Activated naive CD8-positive, alpha-beta T cell treated with anti-CD3 and anti-CD28 coated beads for 36 hours (primary cell): ENCODE data around the gene AP1M1. TPM values are rescaled to one million over a fixed set of nuclear protein-coding genes. Genes with fewer than 3 reads are reported as not detected.

Experiments
- DNase-seq: peaks from one replicate; pipeline ENCODE4 v3.0.0; 2021
- H3K27ac Mint-ChIP-seq: one replicate; pipeline ENCODE4 v1.8.0; 2022; ENCODE audit warnings: mild to moderate bottlenecking, moderate library complexity, mixed read lengths
- H3K27me3 Mint-ChIP-seq: one replicate; pipeline ENCODE4 v1.8.0; 2022; ENCODE audit warnings: mild to moderate bottlenecking, mixed read lengths
- H3K36me3 Mint-ChIP-seq: one replicate; pipeline ENCODE4 v1.8.0; 2021; ENCODE audit warnings: mild to moderate bottlenecking, mixed read lengths
- H3K4me1 Mint-ChIP-seq: one replicate; pipeline ENCODE4 v1.8.0; 2021; ENCODE audit warnings: mixed read lengths
- H3K4me3 Mint-ChIP-seq: one replicate; pipeline ENCODE4 v1.8.0; 2022; ENCODE audit warnings: mild to moderate bottlenecking, moderate library complexity, mixed read lengths
- H3K9me3 Mint-ChIP-seq: one replicate; pipeline ENCODE4 v1.8.0; 2022; ENCODE audit warnings: mixed read lengths
- total RNA-seq, 2 experiments: library from RNA; stranded (reverse); gene quantifications; one replicate each; pipeline ENCODE4 v1.2.3, GENCODE V29; 2021

AP1M1 gene
- total RNA-seq, 2 experiments from 2014 or later = 90.7 to 97.2 TPM

DNA sequence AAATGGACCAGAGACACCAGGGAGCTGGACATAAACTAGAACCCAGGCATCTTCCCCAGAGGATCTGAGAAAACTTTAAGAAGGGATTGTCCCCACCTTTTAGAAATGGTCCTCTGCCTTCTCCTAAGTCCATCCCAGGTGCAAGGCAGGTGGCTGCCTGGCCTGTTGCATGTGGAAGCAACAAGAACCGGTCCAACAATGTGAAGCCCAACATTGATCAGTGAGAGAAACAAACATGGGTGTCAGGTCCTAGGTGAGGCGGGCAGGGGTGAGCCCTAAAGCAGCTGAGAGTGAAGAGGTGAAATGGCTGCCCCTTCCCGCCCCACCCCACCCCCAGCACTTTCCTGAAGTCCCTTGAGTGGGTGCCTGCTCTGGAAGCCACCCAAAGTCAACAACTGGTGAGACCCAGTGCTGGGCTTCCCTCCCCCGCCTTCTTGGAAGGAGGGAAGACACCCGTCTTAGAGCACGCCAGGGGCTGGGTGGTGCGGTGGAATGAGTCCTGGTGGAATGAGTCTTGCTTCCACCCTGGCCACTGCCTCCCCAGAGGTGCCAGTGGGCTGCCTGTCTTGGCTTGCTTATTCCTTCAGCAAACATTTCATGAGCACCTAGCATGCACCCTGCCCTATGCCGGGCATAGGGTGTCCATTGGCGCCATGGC is 1.7 kb downstream of the AP1M1 start:
- peak overlapping the region; percentile 49 for H3K27ac Mint-ChIP-seq
- DNase-seq = no peak
- peaks cover 35% of the 10 kb centered on the region for H3K36me3 Mint-ChIP-seq
- H3K9me3 Mint-ChIP-seq = no peaks in the 10 kb centered on the region
- H3K27me3 Mint-ChIP-seq = no peaks in the 10 kb centered on the region
- peaks cover 49% of the 10 kb centered on the region for H3K4me1 Mint-ChIP-seq
- H3K4me3 Mint-ChIP-seq = peak overlapping the region; percentile 96

DNA sequence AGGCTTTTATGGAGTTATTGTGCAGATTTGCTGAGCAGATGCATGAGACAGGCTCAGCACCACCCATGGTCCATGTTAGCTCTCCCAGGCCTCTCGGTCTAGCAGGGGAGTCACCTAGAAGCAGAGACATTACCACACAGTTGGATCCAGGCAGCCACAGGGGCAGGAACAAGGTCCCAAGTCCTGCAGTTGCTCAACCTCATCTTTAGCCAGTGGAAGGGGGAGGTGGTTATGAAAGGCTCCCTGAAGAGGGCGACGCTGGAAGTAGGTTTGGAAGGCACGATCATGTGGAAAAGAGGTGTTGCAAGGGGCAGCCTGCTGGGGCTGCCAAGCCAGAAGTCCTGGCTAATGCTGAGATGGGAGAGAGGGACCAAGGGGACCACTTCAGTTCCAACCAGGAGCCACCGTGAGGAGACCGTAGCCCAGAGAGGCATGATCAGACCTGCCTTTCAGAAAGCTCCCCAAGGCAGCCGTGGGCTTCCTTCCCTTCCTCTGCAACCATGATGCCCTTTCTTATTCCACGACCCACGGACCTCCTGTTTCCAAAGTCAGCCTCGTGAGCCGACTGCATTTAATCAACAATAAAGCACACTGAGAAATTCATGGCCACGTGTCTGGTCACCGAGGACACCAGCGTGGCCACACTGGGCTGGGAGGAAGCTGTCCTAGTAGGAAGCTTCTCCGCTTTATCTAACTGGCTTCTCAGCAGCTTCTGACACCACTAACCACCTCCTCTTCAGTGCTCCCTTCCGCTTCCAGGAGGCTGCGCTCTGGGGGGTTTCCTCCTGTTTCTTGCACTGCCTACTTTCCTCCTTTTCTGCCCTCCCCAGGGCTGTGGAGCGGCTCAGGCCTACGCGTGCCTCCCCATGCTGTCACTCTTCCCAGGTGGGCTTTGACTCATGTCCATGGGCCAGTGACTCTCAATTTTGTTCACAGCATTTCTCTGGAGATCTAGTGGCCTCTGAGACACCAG is 2.6 kb downstream of the AP1M1 start:
- Mint-ChIP-seq H3K27me3 (no peaks in the 10 kb centered on the region), H3K36me3 (peaks cover 37% of the 10 kb centered on the region), H3K9me3 (no peaks in the 10 kb centered on the region), H3K27ac (peak overlapping the region; percentile 70), H3K4me3 (peak overlapping the region; percentile 27), H3K4me1 (peaks cover 49% of the 10 kb centered on the region)
- DNase-seq = no peak

DNA sequence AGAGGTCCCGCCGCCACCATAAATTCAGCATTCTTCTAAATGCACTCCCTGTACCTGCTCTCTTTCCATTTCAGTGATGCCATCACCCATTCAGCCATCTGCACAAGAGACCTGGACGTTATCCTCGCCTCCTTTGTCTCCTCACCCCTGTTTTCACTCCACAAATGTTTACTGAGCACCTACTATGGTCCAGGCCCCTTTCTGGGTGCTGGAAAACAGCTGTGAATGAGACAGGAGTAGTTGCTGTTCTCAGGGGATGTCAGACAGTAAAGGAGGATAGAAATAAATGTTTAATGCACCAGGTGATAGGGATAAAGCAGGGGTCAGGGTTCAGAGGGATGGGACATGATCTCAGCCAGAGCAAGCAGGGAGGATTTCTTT is 3.3 kb downstream of the AP1M1 start:
- Mint-ChIP-seq H3K36me3 (peaks cover 37% of the 10 kb centered on the region), H3K4me3 (peak overlapping the region; percentile 27), H3K27ac (peak overlapping the region; percentile 70), H3K4me1 (peaks cover 49% of the 10 kb centered on the region), H3K9me3 (no peaks in the 10 kb centered on the region), H3K27me3 (no peaks in the 10 kb centered on the region)
- no peak for DNase-seq

DNA sequence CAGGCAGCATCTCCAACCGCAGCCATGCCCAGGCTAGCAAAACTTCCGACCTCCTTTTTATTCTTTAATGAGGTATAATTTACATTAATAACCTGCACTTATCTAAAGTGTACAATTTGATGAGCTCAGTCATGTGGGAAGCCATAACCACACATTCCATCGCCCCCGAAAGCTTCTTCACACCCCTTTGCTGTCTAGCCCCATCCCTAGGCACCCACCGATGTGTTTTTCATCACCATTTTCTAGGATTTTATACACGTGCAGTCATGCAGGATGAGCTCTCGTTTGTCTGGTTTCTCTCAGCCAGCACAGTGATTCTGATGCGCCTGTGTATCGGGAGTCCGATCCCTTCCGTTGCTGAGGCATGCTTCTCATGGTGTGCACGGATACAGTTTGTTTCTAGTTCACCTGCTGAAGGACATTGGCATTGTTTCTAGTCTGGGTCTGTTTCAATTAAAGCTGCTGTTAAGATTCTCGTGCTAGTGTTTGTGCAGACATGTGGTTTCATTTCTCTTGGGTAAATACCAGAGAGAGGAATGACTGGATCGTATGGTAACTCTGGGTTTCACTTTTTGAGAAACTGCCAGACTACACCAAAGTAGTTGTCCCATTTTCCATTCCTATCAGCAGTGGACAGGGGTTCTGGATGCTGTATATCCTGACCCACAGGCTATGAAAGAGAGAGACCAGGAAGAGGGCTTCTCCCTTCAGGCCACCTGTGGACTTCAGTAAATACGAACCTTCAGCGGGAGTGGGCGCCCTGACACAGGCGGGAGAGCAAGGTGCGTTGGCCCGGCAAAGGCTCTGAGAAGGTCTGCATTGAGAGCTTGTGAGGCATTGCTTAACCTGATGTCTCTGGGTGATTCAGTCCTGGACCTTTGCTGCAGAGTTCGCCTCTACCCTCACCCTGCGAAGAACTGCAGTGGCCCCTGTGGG is 4.9 kb downstream of the AP1M1 start:
- H3K27me3 Mint-ChIP-seq = no peaks in the 10 kb centered on the region
- H3K4me1 Mint-ChIP-seq = peaks cover 57% of the 10 kb centered on the region
- H3K27ac Mint-ChIP-seq = peak overlapping the region; percentile 78
- DNase-seq = no peak
- no peaks in the 10 kb centered on the region for H3K9me3 Mint-ChIP-seq
- no peak overlapping the region for H3K4me3 Mint-ChIP-seq
- peaks cover 45% of the 10 kb centered on the region for H3K36me3 Mint-ChIP-seq

DNA sequence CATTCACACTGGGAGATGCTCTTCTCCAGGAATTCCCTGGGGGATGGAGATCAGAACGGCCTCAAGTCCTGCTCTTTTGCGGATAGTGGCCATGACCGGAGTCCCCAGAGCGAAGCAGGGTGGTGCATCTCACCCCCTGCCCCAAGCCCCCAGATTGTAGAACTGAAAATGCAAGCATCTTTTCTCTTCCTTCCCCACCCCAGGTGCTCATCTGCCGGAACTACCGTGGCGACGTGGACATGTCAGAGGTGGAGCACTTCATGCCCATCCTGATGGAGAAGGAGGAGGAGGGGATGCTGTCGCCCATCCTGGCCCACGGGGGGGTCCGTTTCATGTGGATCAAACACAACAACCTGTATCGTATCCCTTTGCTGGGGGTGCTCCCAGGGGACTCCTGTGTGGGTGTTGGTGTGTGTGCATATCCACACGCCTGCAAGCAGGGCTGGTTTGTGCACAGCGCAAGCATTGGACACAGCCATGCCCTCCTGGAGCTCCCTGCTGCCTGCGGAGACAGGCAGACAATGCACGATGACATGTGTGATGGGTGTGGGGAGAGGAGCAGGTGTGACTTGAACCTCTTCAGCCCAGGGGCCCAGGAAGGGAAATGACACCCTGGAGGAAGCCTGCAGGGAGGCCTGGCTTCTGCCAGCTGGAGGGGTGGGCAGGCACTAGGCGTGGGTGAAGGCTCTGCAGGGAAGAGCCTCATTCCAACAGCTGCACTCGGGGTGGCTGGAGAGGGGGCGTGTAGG is 5.7 kb downstream of the AP1M1 start:
- Mint-ChIP-seq H3K27ac (peak overlapping the region; percentile 78), H3K4me1 (peaks cover 65% of the 10 kb centered on the region), H3K4me3 (peak overlapping the region; percentile 32), H3K27me3 (no peaks in the 10 kb centered on the region), H3K36me3 (peaks cover 54% of the 10 kb centered on the region), H3K9me3 (no peaks in the 10 kb centered on the region)
- DNase-seq = no peak

DNA sequence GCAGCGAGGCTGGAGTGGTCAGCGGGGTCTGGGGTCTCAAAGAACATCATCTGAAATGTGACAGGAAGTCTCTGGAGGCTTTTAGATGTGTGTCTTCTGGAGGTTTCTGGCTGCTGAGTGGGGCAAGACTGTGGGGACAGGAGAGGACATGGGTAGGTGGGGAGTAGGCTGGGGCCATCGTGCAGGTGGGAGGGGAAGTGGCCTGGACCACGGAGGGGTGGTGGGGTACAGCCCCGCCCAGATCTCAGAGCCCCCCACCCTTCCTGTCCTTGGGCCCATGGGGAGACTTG is 6.2 kb downstream of the AP1M1 start:
- H3K4me3 Mint-ChIP-seq = no peak overlapping the region

DNA sequence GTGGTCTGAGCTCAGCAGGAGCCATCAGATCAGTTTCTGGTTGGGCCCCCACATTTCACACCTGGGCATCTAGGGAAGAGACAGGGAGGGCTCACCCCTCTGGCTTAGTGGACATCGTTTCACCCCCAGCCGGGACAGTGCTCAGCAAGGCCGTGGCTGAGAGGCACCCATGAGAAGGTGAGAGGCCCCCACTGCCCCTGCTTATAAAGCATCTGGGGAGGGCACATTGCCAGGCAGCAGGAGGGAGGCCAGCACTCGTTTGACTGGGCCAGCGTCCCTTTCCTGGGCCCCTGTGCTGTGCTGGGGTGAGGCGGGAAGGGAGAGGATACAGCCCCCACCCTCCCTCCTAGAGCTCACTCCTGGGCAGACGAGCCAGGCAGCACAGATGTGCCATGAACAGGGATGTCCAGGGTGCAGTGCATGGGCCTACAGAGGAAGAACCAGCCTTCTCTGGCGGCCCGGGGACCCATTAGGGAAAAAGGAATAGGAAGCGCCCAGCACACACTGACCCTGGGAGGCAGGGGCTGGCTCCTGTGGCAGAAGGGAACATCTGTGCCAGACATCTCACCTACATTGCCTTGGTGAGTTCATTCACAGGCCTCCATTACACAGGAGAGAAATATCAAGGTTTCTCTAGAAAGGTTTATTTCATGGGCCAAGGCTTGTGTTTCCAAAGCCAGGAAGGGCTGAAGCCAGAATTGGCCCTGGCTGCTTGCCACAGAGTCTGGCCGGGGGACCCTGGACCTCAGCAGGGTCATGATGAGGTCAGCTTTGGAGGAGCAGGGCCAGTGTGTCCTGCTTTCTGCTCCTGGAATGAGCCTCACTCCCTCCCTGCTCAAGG is 7.7 kb downstream of the AP1M1 start:
- Mint-ChIP-seq H3K27ac (no peak overlapping the region), H3K27me3 (no peaks in the 10 kb centered on the region), H3K9me3 (no peaks in the 10 kb centered on the region), H3K4me3 (no peak overlapping the region), H3K36me3 (peaks cover 65% of the 10 kb centered on the region), H3K4me1 (peaks cover 64% of the 10 kb centered on the region)
- no peak for DNase-seq

More for the DNA sequence above, 6.2 kb downstream of the AP1M1 start:
- Mint-ChIP-seq H3K27me3 (no peaks in the 10 kb centered on the region), H3K4me1 (peaks cover 64% of the 10 kb centered on the region), H3K9me3 (no peaks in the 10 kb centered on the region), H3K36me3 (peaks cover 55% of the 10 kb centered on the region), H3K27ac (no peak overlapping the region)
- DNase-seq = no peak

DNA sequence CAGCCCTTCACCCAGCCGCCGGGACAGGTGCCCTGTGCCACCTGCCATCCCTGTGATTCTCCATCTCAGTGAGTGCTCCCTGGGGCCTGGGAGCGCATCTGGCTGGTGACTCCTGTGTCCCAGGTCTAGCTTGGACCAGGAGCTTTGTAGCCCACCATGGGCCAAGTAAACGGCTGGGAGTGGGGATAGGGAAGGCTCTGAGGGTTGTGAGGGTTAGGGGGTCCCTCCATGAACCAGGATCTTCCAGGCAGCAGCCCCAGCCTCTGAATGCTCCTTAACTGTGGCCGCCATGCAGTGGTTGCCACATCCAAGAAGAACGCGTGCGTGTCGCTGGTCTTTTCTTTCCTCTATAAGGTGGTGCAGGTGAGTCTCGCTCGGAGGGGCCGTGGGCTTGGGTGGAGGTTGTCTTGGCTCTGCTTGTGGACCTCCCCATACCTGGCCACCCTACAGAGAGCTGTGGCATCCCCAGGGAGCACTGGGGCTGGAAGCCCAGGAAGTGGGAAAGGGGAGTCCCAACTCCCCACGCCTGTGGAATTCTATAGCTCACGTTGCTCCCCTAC is 8.4 kb downstream of the AP1M1 start:
- H3K4me3 Mint-ChIP-seq = peak overlapping the region; percentile 22
- H3K27me3 Mint-ChIP-seq = no peaks in the 10 kb centered on the region
- H3K4me1 Mint-ChIP-seq = peaks cover 61% of the 10 kb centered on the region
- peaks cover 66% of the 10 kb centered on the region for H3K36me3 Mint-ChIP-seq
- no peak overlapping the region for H3K27ac Mint-ChIP-seq
- H3K9me3 Mint-ChIP-seq = no peaks in the 10 kb centered on the region
- DNase-seq = no peak

DNA sequence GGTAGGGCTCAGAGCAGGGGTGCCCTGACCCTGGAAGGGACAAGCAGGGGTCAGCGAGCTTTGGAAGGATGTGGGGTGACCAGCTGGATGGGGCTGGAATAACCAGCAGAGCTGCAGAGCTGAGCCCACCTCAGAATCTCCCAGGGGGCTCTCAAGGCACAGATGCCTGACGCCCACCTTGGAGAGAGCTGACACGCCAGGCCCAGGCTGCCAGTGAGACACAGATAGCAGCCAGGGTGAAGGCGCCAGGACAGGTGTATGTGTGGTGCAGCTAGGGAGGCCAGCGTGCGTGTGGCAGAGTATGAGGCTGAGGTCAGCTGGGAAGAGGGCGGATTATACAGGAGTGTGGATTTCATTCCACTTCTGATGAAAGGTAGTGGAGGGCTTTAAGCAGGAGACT is 8.9 kb downstream of the AP1M1 start:
- H3K27ac Mint-ChIP-seq = peak overlapping the region; percentile 70
- H3K27me3 Mint-ChIP-seq = no peaks in the 10 kb centered on the region
- no peak for DNase-seq
- H3K9me3 Mint-ChIP-seq = peaks cover 1% of the 10 kb centered on the region
- H3K4me1 Mint-ChIP-seq = peaks cover 60% of the 10 kb centered on the region
- H3K36me3 Mint-ChIP-seq = peaks cover 69% of the 10 kb centered on the region
- no peak overlapping the region for H3K4me3 Mint-ChIP-seq

DNA sequence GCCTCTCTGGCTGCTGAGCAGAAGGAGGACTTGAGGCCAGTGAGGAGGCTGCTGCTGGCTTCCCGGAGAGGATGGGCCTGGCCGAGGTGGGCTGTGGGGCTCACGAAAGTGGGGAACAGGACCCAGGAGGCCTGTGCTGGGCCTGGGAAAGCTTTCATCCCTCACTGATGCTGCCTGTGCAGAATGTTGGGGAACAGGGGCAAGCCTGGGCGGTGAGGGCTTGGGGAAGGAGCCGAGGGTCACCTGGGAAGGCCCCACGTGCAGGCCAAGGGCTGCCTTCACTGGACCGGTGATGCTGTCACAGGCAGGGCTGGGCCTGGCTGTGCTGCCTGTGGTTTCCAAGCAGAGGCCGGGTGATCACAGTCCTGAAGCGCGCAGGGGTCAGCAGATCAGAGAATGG is 9.4 kb downstream of the AP1M1 start:
- peaks cover 5% of the 10 kb centered on the region for H3K9me3 Mint-ChIP-seq
- H3K27me3 Mint-ChIP-seq = no peaks in the 10 kb centered on the region
- no peak for DNase-seq
- peaks cover 61% of the 10 kb centered on the region for H3K4me1 Mint-ChIP-seq
- peak overlapping the region; percentile 70 for H3K27ac Mint-ChIP-seq
- H3K4me3 Mint-ChIP-seq = peak overlapping the region; percentile 59
- peaks cover 71% of the 10 kb centered on the region for H3K36me3 Mint-ChIP-seq

DNA sequence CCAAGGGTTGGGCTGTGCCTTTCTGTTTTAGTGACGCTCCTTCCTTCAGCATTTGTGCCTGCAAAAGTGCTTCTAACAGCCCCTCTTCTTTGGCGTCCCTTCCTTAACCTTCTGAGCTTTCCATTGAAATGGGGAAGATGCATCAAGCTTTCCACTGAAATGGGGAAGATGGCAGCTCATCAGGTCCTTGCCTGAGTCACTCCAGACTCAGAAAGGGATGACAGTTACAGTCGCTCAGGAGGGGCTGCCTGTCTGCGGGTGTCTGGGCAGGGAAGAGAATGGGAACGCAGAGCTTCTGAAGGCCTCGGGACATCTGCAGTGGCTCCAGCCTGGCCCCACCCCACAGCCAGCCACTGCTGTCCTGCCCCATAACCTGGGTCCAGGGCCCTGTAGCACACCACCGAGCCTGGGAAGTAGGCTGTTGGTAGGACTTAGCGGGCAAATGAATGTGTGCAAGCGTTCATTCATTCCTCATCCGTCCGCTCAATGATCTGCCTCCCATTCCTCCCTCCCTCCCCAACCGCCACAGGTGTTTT is 9.8 kb downstream of the AP1M1 start:
- H3K27me3 Mint-ChIP-seq = no peaks in the 10 kb centered on the region
- peak; percentile 21 for DNase-seq
- peak overlapping the region; percentile 59 for H3K4me3 Mint-ChIP-seq
- H3K4me1 Mint-ChIP-seq = peaks cover 61% of the 10 kb centered on the region
- H3K36me3 Mint-ChIP-seq = peaks cover 73% of the 10 kb centered on the region
- peaks cover 10% of the 10 kb centered on the region for H3K9me3 Mint-ChIP-seq
- peak overlapping the region; percentile 70 for H3K27ac Mint-ChIP-seq

DNA sequence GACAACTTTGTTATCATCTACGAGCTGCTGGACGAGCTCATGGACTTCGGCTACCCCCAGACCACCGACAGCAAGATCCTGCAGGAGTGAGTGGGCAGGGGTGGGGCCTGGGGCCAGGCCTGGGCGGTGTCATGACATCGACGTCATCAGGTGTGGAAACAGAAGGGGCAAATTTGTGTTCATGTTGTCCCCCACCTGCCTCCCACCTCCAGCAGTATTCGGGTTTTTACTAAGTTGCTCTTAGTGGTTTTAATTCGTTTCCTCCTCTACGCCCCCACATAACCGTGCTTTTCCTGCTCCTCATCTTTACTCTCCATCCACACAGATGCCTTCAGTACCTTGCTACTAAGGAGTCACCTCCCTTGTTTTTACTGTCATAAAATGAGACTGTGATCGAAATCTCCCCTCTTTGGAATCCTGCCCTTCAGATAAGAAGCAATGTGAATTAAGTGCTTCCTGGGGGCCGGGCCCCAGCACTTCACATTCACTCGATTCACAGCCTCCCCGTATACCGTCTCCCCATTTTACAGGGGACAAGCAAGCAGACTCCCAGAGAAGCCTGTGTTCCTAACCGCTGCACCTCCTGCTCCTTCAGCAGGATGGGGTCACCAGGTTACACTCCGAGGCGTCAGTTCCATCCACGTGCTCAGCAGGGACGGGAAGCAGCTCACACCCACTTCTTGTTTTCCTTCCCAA is 10.5 kb downstream of the AP1M1 start:
- peak overlapping the region; percentile 70 for H3K27ac Mint-ChIP-seq
- peak; percentile 58 for DNase-seq
- peaks cover 10% of the 10 kb centered on the region for H3K9me3 Mint-ChIP-seq
- no peaks in the 10 kb centered on the region for H3K27me3 Mint-ChIP-seq
- peaks cover 73% of the 10 kb centered on the region for H3K36me3 Mint-ChIP-seq
- peaks cover 62% of the 10 kb centered on the region for H3K4me1 Mint-ChIP-seq
- peak overlapping the region; percentile 59 for H3K4me3 Mint-ChIP-seq
